ENCODE data around the gene MINDY4B. TPM values are rescaled to one million over a fixed set of nuclear protein-coding genes. Genes with fewer than 3 reads are reported as not detected.

The MINDY4B gene
- total RNA-seq, 1 donor: not detected

- H3K4me1 ChIP-seq (ENCODE audit: insufficient read depth, low read length): no peaks in the 10 kb centered on the region
- H3K36me3 ChIP-seq (ENCODE audit: insufficient read depth, low read length): no peaks in the 10 kb centered on the region
- no peaks in the 10 kb centered on the region for H3K9me3 ChIP-seq (ENCODE audit: low read depth, low read length)
- H3K27me3 ChIP-seq (ENCODE audit: insufficient read depth, low read length): peaks cover 33% of the 10 kb centered on the region
- no peak for TF ChIP-seq CTCF (IDR thresholded peaks at IDR 0.05; ENCODE audit: extremely low read depth, low read depth, low read length)
- H3K27ac ChIP-seq (ENCODE audit: low read depth, low read length): no peak overlapping the region
- no peaks in the 10 kb centered on the region for H4K20me1 ChIP-seq (ENCODE audit: insufficient read depth, low read length)
- H3K4me2 ChIP-seq (ENCODE audit: insufficient read depth, low read length): no peak overlapping the region
- no peak overlapping the region for H2AFZ ChIP-seq (ENCODE audit: low read length)
- no peak for DNase-seq (ENCODE audit: insufficient read length, low spot score, missing footprints)
- no peaks in the 10 kb centered on the region for H3K79me2 ChIP-seq (ENCODE audit: insufficient read depth, low read length)
- H3K4me3 ChIP-seq (ENCODE audit: insufficient read depth, low read length): no peak overlapping the region
Observed at GRCh38 chr3:150928234-150928633, 23.0 kb upstream of the MINDY4B start.

GRCh38 chr3:150926328-150926727 lies 21.1 kb upstream of the MINDY4B start:
- Histone ChIP-seq H3K9me3 (ENCODE audit: low read depth, low read length) (no peaks in the 10 kb centered on the region), H3K27me3 (ENCODE audit: insufficient read depth, low read length) (peaks cover 25% of the 10 kb centered on the region), H3K36me3 (ENCODE audit: insufficient read depth, low read length) (no peaks in the 10 kb centered on the region), H3K4me2 (ENCODE audit: insufficient read depth, low read length) (no peak overlapping the region), H2AFZ (ENCODE audit: low read length) (no peak overlapping the region), H3K4me1 (ENCODE audit: insufficient read depth, low read length) (no peaks in the 10 kb centered on the region), H4K20me1 (ENCODE audit: insufficient read depth, low read length) (no peaks in the 10 kb centered on the region), H3K4me3 (ENCODE audit: insufficient read depth, low read length) (no peak overlapping the region), H3K79me2 (ENCODE audit: insufficient read depth, low read length) (no peaks in the 10 kb centered on the region), H3K27ac (ENCODE audit: low read depth, low read length) (no peak overlapping the region)
- no peak for DNase-seq (ENCODE audit: insufficient read length, low spot score, missing footprints)
- no peak for TF ChIP-seq CTCF (IDR thresholded peaks at IDR 0.05; ENCODE audit: extremely low read depth, low read depth, low read length)

GRCh38 chr3:150925751-150926201 lies 20.5 kb upstream of the MINDY4B start:
- H4K20me1 ChIP-seq (ENCODE audit: insufficient read depth, low read length): no peaks in the 10 kb centered on the region
- H3K4me3 ChIP-seq (ENCODE audit: insufficient read depth, low read length): no peak overlapping the region
- no peaks in the 10 kb centered on the region for H3K79me2 ChIP-seq (ENCODE audit: insufficient read depth, low read length)
- TF ChIP-seq CTCF (IDR thresholded peaks at IDR 0.05; ENCODE audit: extremely low read depth, low read depth, low read length): peak; percentile 49
- H3K27ac ChIP-seq (ENCODE audit: low read depth, low read length): no peak overlapping the region
- H3K4me2 ChIP-seq (ENCODE audit: insufficient read depth, low read length): peak overlapping the region; percentile 40
- H3K9me3 ChIP-seq (ENCODE audit: low read depth, low read length): no peaks in the 10 kb centered on the region
- no peak for DNase-seq (ENCODE audit: insufficient read length, low spot score, missing footprints)
- H3K27me3 ChIP-seq (ENCODE audit: insufficient read depth, low read length): peaks cover 25% of the 10 kb centered on the region
- H3K4me1 ChIP-seq (ENCODE audit: insufficient read depth, low read length): no peaks in the 10 kb centered on the region
- H3K36me3 ChIP-seq (ENCODE audit: insufficient read depth, low read length): no peaks in the 10 kb centered on the region
- H2AFZ ChIP-seq (ENCODE audit: low read length): peak overlapping the region; percentile 20

- Histone ChIP-seq H3K4me3 (ENCODE audit: insufficient read depth, low read length) (no peak overlapping the region), H3K4me1 (ENCODE audit: insufficient read depth, low read length) (no peaks in the 10 kb centered on the region), H2AFZ (ENCODE audit: low read length) (no peak overlapping the region), H3K36me3 (ENCODE audit: insufficient read depth, low read length) (no peaks in the 10 kb centered on the region), H3K79me2 (ENCODE audit: insufficient read depth, low read length) (no peaks in the 10 kb centered on the region), H3K9me3 (ENCODE audit: low read depth, low read length) (no peaks in the 10 kb centered on the region), H4K20me1 (ENCODE audit: insufficient read depth, low read length) (no peaks in the 10 kb centered on the region), H3K27me3 (ENCODE audit: insufficient read depth, low read length) (peaks cover 16% of the 10 kb centered on the region), H3K4me2 (ENCODE audit: insufficient read depth, low read length) (no peak overlapping the region), H3K27ac (ENCODE audit: low read depth, low read length) (no peak overlapping the region)
- DNase-seq (ENCODE audit: insufficient read length, low spot score, missing footprints): no peak
- no peak for TF ChIP-seq CTCF (IDR thresholded peaks at IDR 0.05; ENCODE audit: extremely low read depth, low read depth, low read length)
Observed at GRCh38 chr3:150922611-150923010, 17.4 kb upstream of the MINDY4B start.
